22Rv1 (cell line): ENCODE data around the gene ACOT7.
"Not testable (repeated sequence)": the region's sequence is repeated elsewhere in the genome, so short reads cannot be mapped to it uniquely, and the experiment has no call there.

Experiments
- H3K27ac ChIP-seq: fragments of 450-650 bp; 2 replicates; pipeline ENCODE4 v1.5.1; 2017
- ZFX ChIP-seq: fragments of 450-650 bp; IDR thresholded peaks from 2 replicates; pipeline ENCODE4 v1.6.1; 2017; ENCODE audit warnings: antibody characterized with exemption, borderline replicate concordance
- TF ChIP-seq, protein P1 (sequence below): fragments of 450-650 bp; IDR thresholded peaks from 2 replicates; pipeline ENCODE4 v1.5.1; 2017; ENCODE audit warnings: mild to moderate bottlenecking

Gene ACOT7

DNA sequence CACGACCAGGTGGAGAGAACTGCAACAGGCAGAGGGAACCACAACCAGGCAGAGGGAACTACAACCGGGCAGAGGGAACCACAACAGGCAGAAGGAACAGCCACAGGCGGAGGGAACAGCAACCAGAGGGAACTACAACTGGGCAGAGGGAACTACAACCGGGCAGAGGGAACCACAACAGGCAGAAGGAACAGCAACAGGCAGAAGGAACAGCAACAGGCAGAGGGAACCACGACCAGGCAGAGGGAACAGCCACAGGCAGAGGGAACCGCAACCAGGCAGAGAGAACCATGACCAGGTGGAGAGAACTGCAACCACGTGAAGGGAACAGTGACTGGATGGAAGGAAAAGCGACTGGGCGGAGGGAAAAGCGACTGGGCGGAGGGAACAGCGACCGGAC is 85.1 kb downstream of the ACOT7 start:
- TF ChIP-seq ZFX: no peak
- TF ChIP-seq, protein P1, sequence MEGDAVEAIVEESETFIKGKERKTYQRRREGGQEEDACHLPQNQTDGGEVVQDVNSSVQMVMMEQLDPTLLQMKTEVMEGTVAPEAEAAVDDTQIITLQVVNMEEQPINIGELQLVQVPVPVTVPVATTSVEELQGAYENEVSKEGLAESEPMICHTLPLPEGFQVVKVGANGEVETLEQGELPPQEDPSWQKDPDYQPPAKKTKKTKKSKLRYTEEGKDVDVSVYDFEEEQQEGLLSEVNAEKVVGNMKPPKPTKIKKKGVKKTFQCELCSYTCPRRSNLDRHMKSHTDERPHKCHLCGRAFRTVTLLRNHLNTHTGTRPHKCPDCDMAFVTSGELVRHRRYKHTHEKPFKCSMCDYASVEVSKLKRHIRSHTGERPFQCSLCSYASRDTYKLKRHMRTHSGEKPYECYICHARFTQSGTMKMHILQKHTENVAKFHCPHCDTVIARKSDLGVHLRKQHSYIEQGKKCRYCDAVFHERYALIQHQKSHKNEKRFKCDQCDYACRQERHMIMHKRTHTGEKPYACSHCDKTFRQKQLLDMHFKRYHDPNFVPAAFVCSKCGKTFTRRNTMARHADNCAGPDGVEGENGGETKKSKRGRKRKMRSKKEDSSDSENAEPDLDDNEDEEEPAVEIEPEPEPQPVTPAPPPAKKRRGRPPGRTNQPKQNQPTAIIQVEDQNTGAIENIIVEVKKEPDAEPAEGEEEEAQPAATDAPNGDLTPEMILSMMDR: no peak
- H3K27ac ChIP-seq: no peak overlapping the region

DNA sequence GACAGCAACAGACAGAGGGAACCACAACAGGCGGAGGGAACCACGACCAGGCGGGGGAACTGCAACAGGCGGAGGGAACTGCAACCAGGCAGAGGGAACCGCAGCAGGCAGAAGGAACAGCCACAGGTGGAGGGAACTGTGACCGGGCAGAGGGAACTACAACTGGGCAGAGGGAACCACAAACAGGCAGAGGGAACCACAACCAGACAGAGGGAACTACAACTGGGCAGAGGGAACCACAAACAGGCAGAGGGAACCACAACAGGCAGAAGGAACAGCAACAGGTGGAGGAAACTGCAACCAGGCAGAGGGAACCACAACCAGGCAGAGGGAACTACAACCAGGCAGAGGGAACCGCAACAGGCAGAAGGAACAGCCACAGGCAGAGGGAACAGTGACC is 85.9 kb downstream of the ACOT7 start:
- H3K27ac ChIP-seq: not testable (repeated sequence)

DNA sequence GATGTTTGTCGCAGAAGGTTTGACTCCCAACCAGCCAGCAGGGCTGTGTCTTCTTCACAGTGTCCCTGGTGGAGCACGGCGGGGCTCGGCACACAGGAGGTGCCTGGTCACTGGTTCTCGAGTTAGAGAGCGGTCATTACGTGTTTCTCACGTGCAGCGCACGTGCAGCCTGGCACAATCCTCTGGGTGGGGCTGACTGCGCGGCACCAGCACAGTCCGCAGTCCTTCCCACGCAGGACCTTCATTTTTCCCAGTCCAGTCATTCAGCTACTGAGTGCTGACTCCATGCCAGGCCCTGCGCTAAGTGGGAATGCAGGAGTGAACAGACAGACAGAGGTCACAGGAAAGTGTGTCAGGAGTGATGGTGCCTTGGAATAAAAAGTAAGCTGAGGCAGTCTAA is 86.5 kb downstream of the ACOT7 start:
- no peak overlapping the region for H3K27ac ChIP-seq
- no peak for TF ChIP-seq ZFX
- TF ChIP-seq, protein P1: no peak

DNA sequence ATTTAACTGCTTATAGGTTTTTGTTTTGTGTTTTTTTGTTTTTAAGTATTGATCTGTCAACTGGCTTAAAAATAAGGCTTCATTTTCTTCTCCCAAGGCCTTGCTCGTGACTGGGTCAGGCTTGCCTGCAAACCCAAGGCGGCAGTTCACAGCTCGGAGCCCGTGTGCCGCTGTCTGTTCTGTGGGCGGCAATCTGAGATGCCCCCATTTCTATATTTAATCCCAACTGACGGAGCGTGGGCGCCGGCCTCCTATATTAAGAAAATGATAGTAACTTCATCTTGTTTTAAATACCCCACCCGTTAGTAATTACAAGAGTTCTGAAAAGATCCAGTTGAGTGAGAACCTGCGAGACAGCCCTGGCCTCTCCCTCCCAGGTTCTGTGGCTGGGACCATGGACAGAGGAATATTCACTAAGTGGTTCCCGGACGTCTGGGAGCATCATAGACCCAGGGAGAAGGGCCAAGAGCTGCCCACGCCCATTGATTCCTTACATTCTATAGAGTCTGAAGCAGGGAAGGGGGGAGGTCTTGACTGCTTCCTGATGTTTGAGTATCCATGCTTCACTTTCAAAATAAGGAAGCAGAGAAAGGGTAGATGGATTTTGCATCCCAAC is 90.1 kb downstream of the ACOT7 start:
- no peak overlapping the region for H3K27ac ChIP-seq
- TF ChIP-seq, protein P1: no peak
- TF ChIP-seq ZFX: no peak

DNA sequence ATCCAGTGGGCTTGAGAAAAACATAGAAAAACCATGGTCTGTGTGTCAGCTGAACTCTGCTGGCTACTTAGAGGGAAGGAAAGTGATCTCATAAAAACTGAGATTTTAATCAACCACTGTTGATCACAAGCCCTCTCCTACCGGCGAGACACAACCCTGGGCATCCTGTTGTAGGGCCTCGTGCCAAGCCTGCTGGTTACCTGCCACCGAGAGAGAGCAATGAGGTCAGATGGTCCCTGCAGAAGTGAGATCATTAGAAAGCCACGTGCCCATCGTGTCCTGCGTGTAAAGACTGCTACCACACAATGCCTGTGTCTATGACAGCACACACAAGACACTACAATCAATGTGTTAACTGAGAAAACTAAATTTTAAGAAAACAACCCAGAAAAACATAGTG is 91.0 kb downstream of the ACOT7 start:
- TF ChIP-seq, protein P1: no peak
- no peak for TF ChIP-seq ZFX
- no peak overlapping the region for H3K27ac ChIP-seq

DNA sequence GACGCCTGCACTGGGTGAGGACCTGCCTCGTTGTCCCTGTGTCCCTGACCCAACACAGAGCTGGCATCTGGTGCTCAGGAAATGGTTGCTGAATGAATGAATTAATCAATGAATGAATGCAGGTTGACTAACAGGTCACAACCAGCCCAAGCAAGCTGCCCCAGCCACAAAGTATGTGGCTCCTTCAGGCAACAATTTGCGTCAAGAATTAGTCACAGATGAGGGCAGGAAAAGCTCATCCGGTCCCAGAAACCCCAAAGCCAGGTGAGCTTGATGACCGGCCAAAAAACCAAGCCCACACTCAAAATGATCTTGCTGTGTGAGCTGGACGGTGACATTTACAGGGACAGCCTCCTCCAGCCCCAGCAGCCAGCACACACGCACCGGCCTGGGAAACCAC is 92.0 kb downstream of the ACOT7 start:
- TF ChIP-seq, protein P1: no peak
- no peak for TF ChIP-seq ZFX
- no peak overlapping the region for H3K27ac ChIP-seq

DNA sequence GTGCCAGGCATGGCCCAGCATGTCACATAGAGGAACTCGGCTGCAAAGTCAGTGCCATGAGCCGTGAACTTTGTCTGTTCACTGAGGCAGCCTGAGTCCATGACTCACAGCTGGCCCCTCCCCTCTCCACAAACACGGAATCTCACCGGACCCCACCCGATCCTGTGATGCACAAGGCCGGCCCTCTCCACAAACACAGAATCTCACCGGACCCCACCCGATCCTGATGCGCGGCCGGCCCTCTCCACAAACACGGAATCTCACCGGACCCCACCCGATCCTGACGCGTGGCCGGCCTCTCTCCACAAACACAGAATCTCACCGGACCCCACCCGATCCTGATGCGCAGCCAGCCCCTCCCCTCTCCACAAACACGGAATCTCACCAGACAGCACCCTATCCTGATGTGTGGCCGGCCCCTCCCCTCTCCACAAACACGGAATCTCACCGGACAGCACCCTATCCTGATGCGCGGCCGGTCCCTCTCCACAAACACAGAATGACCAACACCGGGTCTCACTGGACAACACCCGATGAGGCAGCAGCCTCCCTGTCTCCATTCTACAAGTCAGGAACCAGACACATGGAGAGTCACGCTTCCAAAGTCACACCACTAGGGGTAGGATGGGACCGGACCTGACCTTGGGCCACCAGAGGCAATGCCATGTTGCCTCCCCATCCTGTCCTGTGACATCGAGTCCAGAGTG is 93.1 kb downstream of the ACOT7 start:
- TF ChIP-seq, protein P1: no peak
- no peak for TF ChIP-seq ZFX
- H3K27ac ChIP-seq: no peak overlapping the region
